Measurements from ENCODE around the gene RYR2. TPM values are rescaled to one million over a fixed set of nuclear protein-coding genes. Genes with fewer than 3 reads are reported as not detected.

Gene RYR2
- total and polyA plus RNA-seq, 2 of the 8 experiments (the other 6 are each of a cell fraction or from before 2014, with no cell fraction given) = 1.3 to 4.4 TPM

- TF ChIP-seq NRF1 (IDR thresholded peaks at IDR 0.05; ENCODE audit: low read depth, low read length) = no peak
Measured at GRCh38 chr1:237141502-237141901, 99.5 kb downstream of the RYR2 start (continued).
